Measurements from ENCODE around the gene ZGRF1. TPM values are rescaled to one million over a fixed set of nuclear protein-coding genes. Genes with fewer than 3 reads are reported as not detected.

The ZGRF1 gene
- polyA plus RNA-seq, 2 of the 4 experiments (the other 2 are of a cell fraction), result 5.4 to 7.4 TPM

DNA sequence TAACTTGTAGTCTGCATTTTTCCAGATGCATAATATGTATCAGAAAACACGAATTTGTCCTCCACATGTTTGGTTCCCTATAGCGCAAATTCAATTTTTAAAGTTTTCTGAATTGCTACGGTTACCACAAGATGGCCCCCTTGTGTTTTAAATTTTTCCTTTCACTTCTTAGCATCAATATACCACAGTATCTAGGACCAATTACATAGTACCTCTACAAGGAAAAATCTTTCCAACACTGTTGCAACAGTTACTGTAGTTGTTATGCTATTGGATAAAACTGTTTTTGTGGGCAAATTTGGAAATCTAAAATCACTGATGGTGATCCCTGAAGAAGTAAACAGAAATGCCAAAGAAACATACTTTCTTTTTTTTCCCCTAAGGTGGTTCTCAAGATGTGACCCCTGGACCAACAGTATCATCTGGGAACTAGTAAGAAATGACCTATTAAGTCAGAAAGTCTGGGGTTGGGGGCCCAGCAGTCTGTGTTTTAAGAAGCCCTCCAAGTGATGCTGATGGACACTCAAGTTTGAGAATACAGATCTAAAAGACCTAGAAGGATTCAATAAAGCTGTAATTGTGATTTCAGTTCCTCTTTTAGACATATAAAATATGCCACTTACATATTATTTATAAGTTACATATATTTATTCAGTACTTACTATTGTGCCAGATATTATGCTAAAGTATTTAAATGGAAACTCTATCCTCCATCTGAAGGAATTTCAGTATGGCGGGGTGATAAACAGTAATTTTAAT lies 3.1 kb downstream of the ZGRF1 start:
- peak overlapping the region; percentile 12 for H3K4me2 ChIP-seq
- peak; percentile 4 to 11 for DNase-seq (ENCODE audit: low read depth in 1 of 2, low spot score in 1 of 2)
- ChIA-PET CTCF (interaction anchor here (0.7 to 2.2 kb wide), 7 partner anchors 47 to 306 kb away, joined by 3 to 13 read pairs (median 3); no protein-coding TSS in a partner anchor), POLR2A (no interaction called here)
- FAIRE-seq, result no peak
- peaks cover 7% of the 10 kb centered on the region; the same call in 1 of the 3 replicates for H3K4me1 ChIP-seq
- H3K27ac ChIP-seq, result no peak overlapping the region
- TF ChIP-seq ZNF302 (CRISPR knock-in tag; IDR thresholded peaks at IDR 0.05) (no peak), ZFP36 (IDR thresholded peaks at IDR 0.05; ENCODE audit: borderline replicate concordance, partially characterized antibody) (no peak), MAZ (IDR thresholded peaks at IDR 0.05; ENCODE audit: borderline replicate concordance, low read depth, low read length) (no peak), RAD21 (conservative IDR thresholded peaks at IDR 0.05 in 1 of 2, IDR thresholded peaks at IDR 0.05 in 1 of 2) (peak; percentile 64 to 66), JUNB (IDR thresholded peaks at IDR 0.05) (no peak), SMC3 (IDR thresholded peaks at IDR 0.05) (peak; percentile 68), ZSCAN20 (CRISPR knock-in tag; IDR thresholded peaks at IDR 0.05) (no peak), RARB (CRISPR knock-in tag; IDR thresholded peaks at IDR 0.05) (no peak), RNF2 (IDR thresholded peaks at IDR 0.05; ENCODE audit: borderline replicate concordance, low read depth) (no peak)
- TF ChIP-seq, protein P1, sequence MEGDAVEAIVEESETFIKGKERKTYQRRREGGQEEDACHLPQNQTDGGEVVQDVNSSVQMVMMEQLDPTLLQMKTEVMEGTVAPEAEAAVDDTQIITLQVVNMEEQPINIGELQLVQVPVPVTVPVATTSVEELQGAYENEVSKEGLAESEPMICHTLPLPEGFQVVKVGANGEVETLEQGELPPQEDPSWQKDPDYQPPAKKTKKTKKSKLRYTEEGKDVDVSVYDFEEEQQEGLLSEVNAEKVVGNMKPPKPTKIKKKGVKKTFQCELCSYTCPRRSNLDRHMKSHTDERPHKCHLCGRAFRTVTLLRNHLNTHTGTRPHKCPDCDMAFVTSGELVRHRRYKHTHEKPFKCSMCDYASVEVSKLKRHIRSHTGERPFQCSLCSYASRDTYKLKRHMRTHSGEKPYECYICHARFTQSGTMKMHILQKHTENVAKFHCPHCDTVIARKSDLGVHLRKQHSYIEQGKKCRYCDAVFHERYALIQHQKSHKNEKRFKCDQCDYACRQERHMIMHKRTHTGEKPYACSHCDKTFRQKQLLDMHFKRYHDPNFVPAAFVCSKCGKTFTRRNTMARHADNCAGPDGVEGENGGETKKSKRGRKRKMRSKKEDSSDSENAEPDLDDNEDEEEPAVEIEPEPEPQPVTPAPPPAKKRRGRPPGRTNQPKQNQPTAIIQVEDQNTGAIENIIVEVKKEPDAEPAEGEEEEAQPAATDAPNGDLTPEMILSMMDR (IDR thresholded peaks at IDR 0.05), result peak; percentile 68
- TF ChIP-seq, protein P2, sequence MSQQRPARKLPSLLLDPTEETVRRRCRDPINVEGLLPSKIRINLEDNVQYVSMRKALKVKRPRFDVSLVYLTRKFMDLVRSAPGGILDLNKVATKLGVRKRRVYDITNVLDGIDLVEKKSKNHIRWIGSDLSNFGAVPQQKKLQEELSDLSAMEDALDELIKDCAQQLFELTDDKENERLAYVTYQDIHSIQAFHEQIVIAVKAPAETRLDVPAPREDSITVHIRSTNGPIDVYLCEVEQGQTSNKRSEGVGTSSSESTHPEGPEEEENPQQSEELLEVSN (IDR thresholded peaks at IDR 0.05; ENCODE audit: borderline replicate concordance, low read depth), result no peak
- no peak for ATAC-seq
- H3K4me3 ChIP-seq, result no peak overlapping the region
- 37% methylated on average over 4 of the region's 4 CpGs for WGBS (ENCODE audit: missing lambda C conversion rate)
- H3K9me3 ChIP-seq, result no peaks in the 10 kb centered on the region

DNA sequence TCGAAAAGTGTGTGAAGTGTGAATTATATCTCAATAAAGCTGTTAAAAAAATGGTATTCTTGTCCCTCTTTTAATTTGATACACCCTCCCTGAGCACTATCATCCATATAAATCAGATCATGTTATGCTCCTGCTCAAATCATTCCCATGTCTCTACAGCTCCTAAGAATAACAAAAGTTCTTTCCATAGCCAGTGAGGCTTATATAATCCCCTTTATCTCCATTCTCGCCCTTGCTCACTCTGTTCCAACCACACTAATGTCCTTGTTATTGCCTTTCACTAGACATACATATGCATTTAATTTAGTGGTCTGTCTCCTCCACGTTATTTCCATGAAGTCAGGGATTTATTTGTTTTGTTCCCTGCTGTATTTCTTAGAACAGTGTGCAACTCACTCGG lies 10.5 kb downstream of the ZGRF1 start:
- WGBS (ENCODE audit: missing lambda C conversion rate), result 90% methylated on average over 4 of the region's 4 CpGs
- no peak overlapping the region for H3K4me2 ChIP-seq
- H3K27ac ChIP-seq, result no peak overlapping the region
- no peaks in the 10 kb centered on the region for H3K4me1 ChIP-seq
- POLR2A ChIA-PET, result no interaction called here
- H3K4me3 ChIP-seq, result no peak overlapping the region
- no peak for FAIRE-seq
- CTCF ChIA-PET, result interaction anchor here (1.0 kb wide), 1 partner anchor 298 kb away, joined by 3 read pairs; no protein-coding TSS in a partner anchor
- no peaks in the 10 kb centered on the region for H3K9me3 ChIP-seq
- no peak for TF ChIP-seq HEYL (CRISPR knock-in tag; IDR thresholded peaks at IDR 0.05)
- TF ChIP-seq SREBF2 (IDR thresholded peaks at IDR 0.05), result no peak
- no peak for TF ChIP-seq FOSB (CRISPR knock-in tag; IDR thresholded peaks at IDR 0.05)
- TF ChIP-seq, protein P3, sequence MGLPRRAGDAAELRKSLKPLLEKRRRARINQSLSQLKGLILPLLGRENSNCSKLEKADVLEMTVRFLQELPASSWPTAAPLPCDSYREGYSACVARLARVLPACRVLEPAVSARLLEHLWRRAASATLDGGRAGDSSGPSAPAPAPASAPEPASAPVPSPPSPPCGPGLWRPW (IDR thresholded peaks at IDR 0.05), result no peak
- TF ChIP-seq ZSCAN20 (CRISPR knock-in tag; IDR thresholded peaks at IDR 0.05), result no peak
- TF ChIP-seq POLR2A (IDR thresholded peaks at IDR 0.05; ENCODE audit: low read length), result no peak
- TF ChIP-seq MYC (IDR thresholded peaks at IDR 0.05; ENCODE audit: borderline replicate concordance, low read length), result no peak
- TF ChIP-seq ZC3H11A (IDR thresholded peaks at IDR 0.05), result no peak
- TF ChIP-seq TFCP2L1 (CRISPR knock-in tag; IDR thresholded peaks at IDR 0.05), result no peak
- TF ChIP-seq, protein P4, sequence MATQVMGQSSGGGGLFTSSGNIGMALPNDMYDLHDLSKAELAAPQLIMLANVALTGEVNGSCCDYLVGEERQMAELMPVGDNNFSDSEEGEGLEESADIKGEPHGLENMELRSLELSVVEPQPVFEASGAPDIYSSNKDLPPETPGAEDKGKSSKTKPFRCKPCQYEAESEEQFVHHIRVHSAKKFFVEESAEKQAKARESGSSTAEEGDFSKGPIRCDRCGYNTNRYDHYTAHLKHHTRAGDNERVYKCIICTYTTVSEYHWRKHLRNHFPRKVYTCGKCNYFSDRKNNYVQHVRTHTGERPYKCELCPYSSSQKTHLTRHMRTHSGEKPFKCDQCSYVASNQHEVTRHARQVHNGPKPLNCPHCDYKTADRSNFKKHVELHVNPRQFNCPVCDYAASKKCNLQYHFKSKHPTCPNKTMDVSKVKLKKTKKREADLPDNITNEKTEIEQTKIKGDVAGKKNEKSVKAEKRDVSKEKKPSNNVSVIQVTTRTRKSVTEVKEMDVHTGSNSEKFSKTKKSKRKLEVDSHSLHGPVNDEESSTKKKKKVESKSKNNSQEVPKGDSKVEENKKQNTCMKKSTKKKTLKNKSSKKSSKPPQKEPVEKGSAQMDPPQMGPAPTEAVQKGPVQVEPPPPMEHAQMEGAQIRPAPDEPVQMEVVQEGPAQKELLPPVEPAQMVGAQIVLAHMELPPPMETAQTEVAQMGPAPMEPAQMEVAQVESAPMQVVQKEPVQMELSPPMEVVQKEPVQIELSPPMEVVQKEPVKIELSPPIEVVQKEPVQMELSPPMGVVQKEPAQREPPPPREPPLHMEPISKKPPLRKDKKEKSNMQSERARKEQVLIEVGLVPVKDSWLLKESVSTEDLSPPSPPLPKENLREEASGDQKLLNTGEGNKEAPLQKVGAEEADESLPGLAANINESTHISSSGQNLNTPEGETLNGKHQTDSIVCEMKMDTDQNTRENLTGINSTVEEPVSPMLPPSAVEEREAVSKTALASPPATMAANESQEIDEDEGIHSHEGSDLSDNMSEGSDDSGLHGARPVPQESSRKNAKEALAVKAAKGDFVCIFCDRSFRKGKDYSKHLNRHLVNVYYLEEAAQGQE (IDR thresholded peaks at IDR 0.05), result no peak
- no peak for TF ChIP-seq GATA3 (IDR thresholded peaks at IDR 0.05; ENCODE audit: borderline replicate concordance)
- no peak for TF ChIP-seq HOXA7 (CRISPR knock-in tag; IDR thresholded peaks at IDR 0.05)
- TF ChIP-seq EHMT2 (IDR thresholded peaks at IDR 0.05; ENCODE audit: low read depth), result no peak
- no peak for TF ChIP-seq RNF2 (IDR thresholded peaks at IDR 0.05; ENCODE audit: borderline replicate concordance, low read depth)
- no peak for TF ChIP-seq EP300 (IDR thresholded peaks at IDR 0.05)
- TF ChIP-seq CBX2 (IDR thresholded peaks at IDR 0.05; ENCODE audit: borderline replicate concordance, low read depth), result no peak
- no peak for DNase-seq (ENCODE audit: low read depth in 1 of 2, low spot score in 1 of 2)
- no peak for ATAC-seq

All from A549 (cell line).